Measurements from ENCODE around the gene SAT2.

DNA sequence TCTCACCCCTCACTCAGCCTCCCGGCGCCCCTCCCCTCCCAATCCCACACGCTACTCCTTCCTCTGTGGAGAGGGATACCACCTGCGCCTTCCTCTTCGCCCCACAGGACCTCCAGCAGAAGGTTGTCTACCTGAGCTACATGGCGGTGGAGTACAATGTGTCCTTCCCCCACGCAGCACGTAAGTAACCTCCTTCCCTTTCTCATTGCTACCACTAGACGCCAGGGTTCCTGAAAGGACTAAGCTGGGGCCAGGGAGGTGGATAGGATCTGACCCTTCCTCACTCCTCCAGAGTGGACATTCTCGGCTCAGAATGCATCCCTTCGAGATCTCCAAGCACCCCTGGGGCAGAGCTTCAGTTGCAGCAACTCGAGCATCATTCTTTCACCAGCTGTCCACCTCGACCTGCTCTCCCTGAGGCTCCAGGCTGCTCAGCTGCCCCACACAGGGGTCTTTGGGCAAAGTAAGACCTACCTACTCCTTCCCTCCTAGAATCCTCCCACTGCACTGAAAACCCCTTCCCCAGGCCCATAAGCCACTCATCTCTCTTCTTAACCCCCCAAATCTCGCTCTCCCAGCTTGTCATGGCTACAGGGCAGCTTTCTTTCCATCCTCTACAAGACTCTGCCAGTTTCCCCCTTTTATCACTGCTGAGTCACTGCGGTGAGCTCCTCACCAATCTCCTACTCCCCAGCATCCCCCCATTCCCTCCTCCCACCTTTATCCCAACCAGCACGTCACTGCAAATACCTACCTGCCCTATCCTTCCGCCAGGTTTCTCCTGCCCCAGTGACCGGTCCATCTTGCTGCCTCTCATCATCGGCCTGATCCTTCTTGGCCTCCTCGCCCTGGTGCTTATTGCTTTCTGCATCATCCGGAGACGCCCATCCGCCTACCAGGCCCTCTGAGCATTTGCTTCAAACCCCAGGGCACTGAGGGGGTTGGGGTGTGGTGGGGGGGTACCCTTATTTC is 46.7 kb downstream of the SAT2 start:
- TF ChIP-seq, protein P1, sequence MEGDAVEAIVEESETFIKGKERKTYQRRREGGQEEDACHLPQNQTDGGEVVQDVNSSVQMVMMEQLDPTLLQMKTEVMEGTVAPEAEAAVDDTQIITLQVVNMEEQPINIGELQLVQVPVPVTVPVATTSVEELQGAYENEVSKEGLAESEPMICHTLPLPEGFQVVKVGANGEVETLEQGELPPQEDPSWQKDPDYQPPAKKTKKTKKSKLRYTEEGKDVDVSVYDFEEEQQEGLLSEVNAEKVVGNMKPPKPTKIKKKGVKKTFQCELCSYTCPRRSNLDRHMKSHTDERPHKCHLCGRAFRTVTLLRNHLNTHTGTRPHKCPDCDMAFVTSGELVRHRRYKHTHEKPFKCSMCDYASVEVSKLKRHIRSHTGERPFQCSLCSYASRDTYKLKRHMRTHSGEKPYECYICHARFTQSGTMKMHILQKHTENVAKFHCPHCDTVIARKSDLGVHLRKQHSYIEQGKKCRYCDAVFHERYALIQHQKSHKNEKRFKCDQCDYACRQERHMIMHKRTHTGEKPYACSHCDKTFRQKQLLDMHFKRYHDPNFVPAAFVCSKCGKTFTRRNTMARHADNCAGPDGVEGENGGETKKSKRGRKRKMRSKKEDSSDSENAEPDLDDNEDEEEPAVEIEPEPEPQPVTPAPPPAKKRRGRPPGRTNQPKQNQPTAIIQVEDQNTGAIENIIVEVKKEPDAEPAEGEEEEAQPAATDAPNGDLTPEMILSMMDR (IDR thresholded peaks at IDR 0.05) = no peak
- no peak for TF ChIP-seq EZH2 (IDR thresholded peaks at IDR 0.05)

Measured in neural progenitor cell (in vitro differentiated cells).